ENCODE measurements around the gene ZNF212. TPM values are rescaled to one million over a fixed set of nuclear protein-coding genes. Genes with fewer than 3 reads are reported as not detected.
"Not testable (repeated sequence)": the region's sequence is repeated elsewhere in the genome, so short reads cannot be mapped to it uniquely, and the experiment has no call there.

Gene ZNF212
- total RNA-seq, 2 donors from 2014 or later: 15.8 to 17.6 TPM

GRCh38 chr7:149267733-149268132 is 28.3 kb downstream of the ZNF212 start:
- WGBS, 2 experiments (ENCODE audit: insufficient coverage in 1 of 2, insufficient read length in 1 of 2): 96 to 97% methylated on average over 6 to 8 of the region's 8 CpGs
- H3K27ac ChIP-seq (ENCODE audit: low read depth, low read length): no peak overlapping the region
- no peak overlapping the region for H3K4me3 ChIP-seq (ENCODE audit: low read length)
- Mint-ChIP-seq H3K36me3 (ENCODE audit: low read depth) (peaks cover 47% of the 10 kb centered on the region), H3K4me3 (no peak overlapping the region), H3K27ac (no peak overlapping the region), H3K9me3 (no peaks in the 10 kb centered on the region), H3K27me3 (ENCODE audit: insufficient read depth) (no peaks in the 10 kb centered on the region), H3K4me1 (no peaks in the 10 kb centered on the region)
- no peak for TF ChIP-seq CTCF (conservative IDR thresholded peaks at IDR 0.05)
- H3K27me3 ChIP-seq (ENCODE audit: control insufficient read depth, insufficient read depth, low read length, poor library complexity, severe bottlenecking): no peaks in the 10 kb centered on the region
- H3K9ac ChIP-seq (ENCODE audit: extremely low read depth, low read length, poor library complexity, severe bottlenecking): no peak overlapping the region
- no peaks in the 10 kb centered on the region for H3K9me3 ChIP-seq (ENCODE audit: control insufficient read depth, low read length)
- no peaks in the 10 kb centered on the region for H3K4me1 ChIP-seq (ENCODE audit: control insufficient read depth, insufficient read depth, low read length)
- peaks cover 50% of the 10 kb centered on the region for H3K36me3 ChIP-seq (ENCODE audit: control insufficient read depth, insufficient read depth, low read length)
- DNase-seq: no peak

- peaks cover 64% of the 10 kb centered on the region for H3K36me3 Mint-ChIP-seq (ENCODE audit: low read depth)
- 88 to 95% methylated on average over 8 of the region's 8 CpGs for WGBS, 2 experiments (ENCODE audit: insufficient coverage in 1 of 2, insufficient read length in 1 of 2)
- not testable (repeated sequence) for H3K27me3 Mint-ChIP-seq (ENCODE audit: insufficient read depth); DNase-seq; H3K27ac Mint-ChIP-seq; H3K9me3 Mint-ChIP-seq; H3K4me3 ChIP-seq (ENCODE audit: low read length); H3K27ac ChIP-seq (ENCODE audit: low read depth, low read length); H3K4me1 ChIP-seq (ENCODE audit: control insufficient read depth, insufficient read depth, low read length); H3K9me3 ChIP-seq (ENCODE audit: control insufficient read depth, low read length); H3K4me1 Mint-ChIP-seq; H3K4me3 Mint-ChIP-seq; H3K27me3 ChIP-seq (ENCODE audit: control insufficient read depth, insufficient read depth, low read length, poor library complexity, severe bottlenecking); H3K9ac ChIP-seq (ENCODE audit: extremely low read depth, low read length, poor library complexity, severe bottlenecking)
- peaks cover 39% of the 10 kb centered on the region for H3K36me3 ChIP-seq (ENCODE audit: control insufficient read depth, insufficient read depth, low read length)
Measured at GRCh38 chr7:149274424-149274823, 35.0 kb downstream of the ZNF212 start.

GRCh38 chr7:149277871-149278270 is 38.4 kb downstream of the ZNF212 start:
- no peak for TF ChIP-seq CTCF (conservative IDR thresholded peaks at IDR 0.05)
- H3K36me3 ChIP-seq (ENCODE audit: control insufficient read depth, insufficient read depth, low read length): peaks cover 34% of the 10 kb centered on the region
- no peaks in the 10 kb centered on the region for H3K27me3 Mint-ChIP-seq (ENCODE audit: insufficient read depth)
- H3K4me3 ChIP-seq (ENCODE audit: low read length): no peak overlapping the region
- peaks cover 2% of the 10 kb centered on the region for H3K9me3 Mint-ChIP-seq
- no peaks in the 10 kb centered on the region for H3K4me1 ChIP-seq (ENCODE audit: control insufficient read depth, insufficient read depth, low read length)
- no peak for DNase-seq
- no peak overlapping the region for H3K4me3 Mint-ChIP-seq
- H3K36me3 Mint-ChIP-seq (ENCODE audit: low read depth): peaks cover 67% of the 10 kb centered on the region
- H3K9me3 ChIP-seq (ENCODE audit: control insufficient read depth, low read length): no peaks in the 10 kb centered on the region
- no peak overlapping the region for H3K9ac ChIP-seq (ENCODE audit: extremely low read depth, low read length, poor library complexity, severe bottlenecking)
- no peak overlapping the region for H3K27ac ChIP-seq (ENCODE audit: low read depth, low read length)
- H3K27ac Mint-ChIP-seq: no peak overlapping the region
- WGBS, 2 experiments (ENCODE audit: insufficient coverage in 1 of 2, insufficient read length in 1 of 2): 97 to 99% methylated on average over 5 to 9 of the region's 9 CpGs
- no peaks in the 10 kb centered on the region for H3K27me3 ChIP-seq (ENCODE audit: control insufficient read depth, insufficient read depth, low read length, poor library complexity, severe bottlenecking)
- no peaks in the 10 kb centered on the region for H3K4me1 Mint-ChIP-seq

- Mint-ChIP-seq H3K4me1 (no peaks in the 10 kb centered on the region), H3K27me3 (ENCODE audit: insufficient read depth) (no peaks in the 10 kb centered on the region), H3K4me3 (no peak overlapping the region), H3K9me3 (peaks cover 2% of the 10 kb centered on the region), H3K27ac (no peak overlapping the region), H3K36me3 (ENCODE audit: low read depth) (peaks cover 62% of the 10 kb centered on the region)
- Histone ChIP-seq H3K4me1 (ENCODE audit: control insufficient read depth, insufficient read depth, low read length) (no peaks in the 10 kb centered on the region), H3K9me3 (ENCODE audit: control insufficient read depth, low read length) (no peaks in the 10 kb centered on the region), H3K4me3 (ENCODE audit: low read length) (no peak overlapping the region), H3K27me3 (ENCODE audit: control insufficient read depth, insufficient read depth, low read length, poor library complexity, severe bottlenecking) (no peaks in the 10 kb centered on the region), H3K36me3 (ENCODE audit: control insufficient read depth, insufficient read depth, low read length) (peaks cover 31% of the 10 kb centered on the region), H3K9ac (ENCODE audit: extremely low read depth, low read length, poor library complexity, severe bottlenecking) (no peak overlapping the region), H3K27ac (ENCODE audit: low read depth, low read length) (no peak overlapping the region)
- WGBS, 2 experiments (ENCODE audit: insufficient coverage in 1 of 2, insufficient read length in 1 of 2): 92 to 96% methylated on average over 11 of the region's 11 CpGs
- DNase-seq: no peak
- no peak for TF ChIP-seq CTCF (conservative IDR thresholded peaks at IDR 0.05)
Measured at GRCh38 chr7:149278396-149278795, 38.9 kb downstream of the ZNF212 start.

All from endodermal cell (in vitro differentiated cells).